CD4-positive, alpha-beta T cell treated with Interleukin-17A for 4 hours (primary cell): ENCODE measurements around the gene CD8B.

Source experiments
- DNase-seq: peaks from one replicate; pipeline ENCODE4 v3.0.0-alpha.2; 2020; ENCODE audit warnings: mixed read lengths

The CD8B gene

GRCh38 chr2:86833315-86833714, 28.4 kb downstream of the CD8B start:
- no peak for DNase-seq

- no peak for DNase-seq
These were observed 29.2 kb downstream of the CD8B start for GRCh38 chr2:86832334-86833096.

- no peak for DNase-seq
These were observed 30.1 kb downstream of the CD8B start for GRCh38 chr2:86831537-86831936.

GRCh38 chr2:86826951-86827350, 34.7 kb downstream of the CD8B start:
- DNase-seq = no peak

- peak; percentile 29 for DNase-seq
These were observed 35.8 kb downstream of the CD8B start for GRCh38 chr2:86825693-86826381.

- DNase-seq = no peak
These were observed 36.5 kb downstream of the CD8B start for GRCh38 chr2:86825036-86825692.

- DNase-seq = no peak
These were observed 38.9 kb downstream of the CD8B start for GRCh38 chr2:86822668-86823345.

GRCh38 chr2:86821842-86822241, 39.8 kb downstream of the CD8B start:
- no peak for DNase-seq

- DNase-seq = no peak
These were observed 40.4 kb downstream of the CD8B start for GRCh38 chr2:86821306-86821705.

GRCh38 chr2:86818957-86819356, 42.7 kb downstream of the CD8B start:
- DNase-seq = no peak

GRCh38 chr2:86818114-86818801, 43.4 kb downstream of the CD8B start:
- no peak for DNase-seq

- no peak for DNase-seq
These were observed 46.1 kb downstream of the CD8B start for GRCh38 chr2:86815611-86816010.

- peak; percentile 22 for DNase-seq
These were observed 52.1 kb downstream of the CD8B start for GRCh38 chr2:86809481-86810121.

- DNase-seq = peak; percentile 93
These were observed 53.1 kb downstream of the CD8B start for GRCh38 chr2:86808315-86809161.

- DNase-seq = peak; percentile 28
These were observed 54.0 kb downstream of the CD8B start for GRCh38 chr2:86807468-86808275.

GRCh38 chr2:86807133-86807467, 54.6 kb downstream of the CD8B start:
- no peak for DNase-seq

- DNase-seq = no peak
These were observed 55.4 kb downstream of the CD8B start for GRCh38 chr2:86806059-86806857.

- DNase-seq = no peak
These were observed 60.7 kb downstream of the CD8B start for GRCh38 chr2:86800856-86801567.

GRCh38 chr2:86794861-86795260, 66.8 kb downstream of the CD8B start:
- no peak for DNase-seq
